SK-N-SH treated with all-trans-retinoic acid at 6 μM for 48 hours (cell line): ENCODE data around the gene DNAJB5.

Source experiments
- ARNTL ChIP-seq: fragments of 450-650 bp; formaldehyde crosslinking; IDR thresholded peaks from 2 replicates; pipeline ENCODE4 v1.5.0; 2020; ENCODE audit warnings: low read depth, mild to moderate bottlenecking, moderate library complexity, borderline replicate concordance
- CSDC2 ChIP-seq: fragments of 250-450 bp; sonication (Bioruptor Pico); IDR thresholded peaks from 2 replicates; pipeline ENCODE4 v1.5.0; 2020; ENCODE audit warnings: mild to moderate bottlenecking, moderate library complexity
- ISL1 ChIP-seq: fragments of 250-450 bp; sonication (Bioruptor Pico); IDR thresholded peaks from 2 replicates; pipeline ENCODE4 v2.1.2; 2022; ENCODE audit warnings: mild to moderate bottlenecking, moderate library complexity
- RARB ChIP-seq: fragments of 250-450 bp; sonication (Bioruptor Pico); IDR thresholded peaks from 2 replicates; pipeline ENCODE4 v1.8.0; 2021; ENCODE audit warnings: mild to moderate bottlenecking, moderate library complexity
- SNAI2 ChIP-seq: fragments of 250-450 bp; sonication (Bioruptor Pico); IDR thresholded peaks from 2 replicates; pipeline ENCODE4 v1.5.0; 2020; ENCODE audit warnings: mild to moderate bottlenecking, moderate library complexity
- TCF4 ChIP-seq: fragments of 250-450 bp; sonication (Bioruptor Pico); IDR thresholded peaks from 2 replicates; pipeline ENCODE4 v1.8.0; 2021; ENCODE audit warnings: mild to moderate bottlenecking, moderate library complexity, borderline replicate concordance
- ZC3H10 ChIP-seq: fragments of 250-450 bp; sonication (Bioruptor Pico); IDR thresholded peaks from 2 replicates; pipeline ENCODE4 v1.5.1; 2021; ENCODE audit warnings: mild to moderate bottlenecking, moderate library complexity
- ZFP30 ChIP-seq: fragments of 450-650 bp; formaldehyde crosslinking; IDR thresholded peaks from 2 replicates; pipeline ENCODE4 v1.5.0; 2022; ENCODE audit warnings: mild to moderate bottlenecking, moderate library complexity
- ZNF565 ChIP-seq: fragments of 450-650 bp; formaldehyde crosslinking; conservative IDR thresholded peaks from 2 replicates; pipeline ENCODE4 v1.5.0; 2020; ENCODE audit warnings: low read depth, mild to moderate bottlenecking, moderate library complexity
- ZNF70 ChIP-seq: fragments of 450-650 bp; formaldehyde crosslinking; IDR thresholded peaks from 2 replicates; pipeline ENCODE4 v1.5.0; 2020; ENCODE audit warnings: mild to moderate bottlenecking, moderate library complexity
- TF ChIP-seq, protein P1 (sequence below): fragments of 250-450 bp; sonication (Bioruptor Pico); IDR thresholded peaks from 2 replicates; pipeline ENCODE4 v1.5.1; 2021; ENCODE audit warnings: mild to moderate bottlenecking, moderate library complexity
- TF ChIP-seq, protein P2 (sequence below): fragments of 250-450 bp; sonication (Bioruptor Pico); IDR thresholded peaks from 2 replicates; pipeline ENCODE4 v1.8.0; 2020; ENCODE audit warnings: mild to moderate bottlenecking, moderate library complexity, borderline replicate concordance
- TF ChIP-seq, protein P3 (sequence below): fragments of 250-450 bp; sonication (Bioruptor Pico); IDR thresholded peaks from 2 replicates; pipeline ENCODE4 v1.5.1; 2020; ENCODE audit warnings: low read depth, mild to moderate bottlenecking, moderate library complexity
- TF ChIP-seq, protein P4 (sequence below): fragments of 250-450 bp; sonication (Bioruptor Pico); IDR thresholded peaks from 2 replicates; pipeline ENCODE4 v1.8.0; 2021; ENCODE audit warnings: low read depth, mild to moderate bottlenecking, moderate library complexity, borderline replicate concordance

DNA sequence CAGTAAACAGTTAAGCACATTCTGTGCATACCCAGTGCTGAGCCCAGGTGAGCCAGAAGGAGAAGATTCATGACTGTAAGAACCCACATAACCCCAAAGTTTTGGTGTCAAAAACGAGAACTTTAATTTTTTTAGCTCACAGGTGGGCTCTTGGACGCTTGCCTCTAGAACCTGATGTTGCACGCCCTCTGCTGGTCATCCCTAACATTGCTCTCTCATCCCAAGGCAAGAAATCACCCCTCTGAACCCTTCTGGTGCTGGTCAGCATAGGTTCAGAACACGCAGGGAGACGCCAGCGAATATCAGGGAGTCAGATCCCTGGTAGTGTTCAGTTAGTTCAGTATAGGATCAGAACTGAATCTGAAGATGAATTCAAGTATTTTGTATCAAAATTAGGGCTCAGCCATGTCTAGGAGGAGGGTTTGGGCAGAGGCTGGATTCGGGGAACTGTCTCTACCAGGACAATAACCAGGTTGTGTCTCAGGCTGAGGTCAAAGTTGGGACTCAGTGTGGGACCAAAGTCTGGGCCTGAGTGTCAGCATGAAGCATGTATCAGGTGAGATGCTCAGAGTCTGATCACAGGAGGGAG is 4.1 kb upstream of the DNAJB5 start:
- no peak for TF ChIP-seq ARNTL
- TF ChIP-seq ZC3H10: no peak
- TF ChIP-seq, protein P1, sequence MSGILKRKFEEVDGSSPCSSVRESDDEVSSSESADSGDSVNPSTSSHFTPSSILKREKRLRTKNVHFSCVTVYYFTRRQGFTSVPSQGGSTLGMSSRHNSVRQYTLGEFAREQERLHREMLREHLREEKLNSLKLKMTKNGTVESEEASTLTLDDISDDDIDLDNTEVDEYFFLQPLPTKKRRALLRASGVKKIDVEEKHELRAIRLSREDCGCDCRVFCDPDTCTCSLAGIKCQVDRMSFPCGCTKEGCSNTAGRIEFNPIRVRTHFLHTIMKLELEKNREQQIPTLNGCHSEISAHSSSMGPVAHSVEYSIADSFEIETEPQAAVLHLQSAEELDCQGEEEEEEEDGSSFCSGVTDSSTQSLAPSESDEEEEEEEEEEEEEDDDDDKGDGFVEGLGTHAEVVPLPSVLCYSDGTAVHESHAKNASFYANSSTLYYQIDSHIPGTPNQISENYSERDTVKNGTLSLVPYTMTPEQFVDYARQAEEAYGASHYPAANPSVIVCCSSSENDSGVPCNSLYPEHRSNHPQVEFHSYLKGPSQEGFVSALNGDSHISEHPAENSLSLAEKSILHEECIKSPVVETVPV: no peak
- no peak for TF ChIP-seq ZNF70 (CRISPR knock-in tag)
- TF ChIP-seq ZFP30 (CRISPR knock-in tag): no peak
- TF ChIP-seq, protein P2, sequence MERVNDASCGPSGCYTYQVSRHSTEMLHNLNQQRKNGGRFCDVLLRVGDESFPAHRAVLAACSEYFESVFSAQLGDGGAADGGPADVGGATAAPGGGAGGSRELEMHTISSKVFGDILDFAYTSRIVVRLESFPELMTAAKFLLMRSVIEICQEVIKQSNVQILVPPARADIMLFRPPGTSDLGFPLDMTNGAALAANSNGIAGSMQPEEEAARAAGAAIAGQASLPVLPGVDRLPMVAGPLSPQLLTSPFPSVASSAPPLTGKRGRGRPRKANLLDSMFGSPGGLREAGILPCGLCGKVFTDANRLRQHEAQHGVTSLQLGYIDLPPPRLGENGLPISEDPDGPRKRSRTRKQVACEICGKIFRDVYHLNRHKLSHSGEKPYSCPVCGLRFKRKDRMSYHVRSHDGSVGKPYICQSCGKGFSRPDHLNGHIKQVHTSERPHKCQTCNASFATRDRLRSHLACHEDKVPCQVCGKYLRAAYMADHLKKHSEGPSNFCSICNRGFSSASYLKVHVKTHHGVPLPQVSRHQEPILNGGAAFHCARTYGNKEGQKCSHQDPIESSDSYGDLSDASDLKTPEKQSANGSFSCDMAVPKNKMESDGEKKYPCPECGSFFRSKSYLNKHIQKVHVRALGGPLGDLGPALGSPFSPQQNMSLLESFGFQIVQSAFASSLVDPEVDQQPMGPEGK (CRISPR knock-in tag): no peak
- no peak for TF ChIP-seq RARB (CRISPR knock-in tag)
- no peak for TF ChIP-seq TCF4 (CRISPR knock-in tag)
- TF ChIP-seq, protein P3, sequence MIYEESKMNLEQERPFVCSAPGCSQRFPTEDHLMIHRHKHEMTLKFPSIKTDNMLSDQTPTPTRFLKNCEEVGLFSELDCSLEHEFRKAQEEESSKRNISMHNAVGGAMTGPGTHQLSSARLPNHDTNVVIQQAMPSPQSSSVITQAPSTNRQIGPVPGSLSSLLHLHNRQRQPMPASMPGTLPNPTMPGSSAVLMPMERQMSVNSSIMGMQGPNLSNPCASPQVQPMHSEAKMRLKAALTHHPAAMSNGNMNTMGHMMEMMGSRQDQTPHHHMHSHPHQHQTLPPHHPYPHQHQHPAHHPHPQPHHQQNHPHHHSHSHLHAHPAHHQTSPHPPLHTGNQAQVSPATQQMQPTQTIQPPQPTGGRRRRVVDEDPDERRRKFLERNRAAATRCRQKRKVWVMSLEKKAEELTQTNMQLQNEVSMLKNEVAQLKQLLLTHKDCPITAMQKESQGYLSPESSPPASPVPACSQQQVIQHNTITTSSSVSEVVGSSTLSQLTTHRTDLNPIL (CRISPR knock-in tag): no peak
- TF ChIP-seq ZNF565: no peak
- TF ChIP-seq SNAI2 (CRISPR knock-in tag): no peak
- TF ChIP-seq, protein P4, sequence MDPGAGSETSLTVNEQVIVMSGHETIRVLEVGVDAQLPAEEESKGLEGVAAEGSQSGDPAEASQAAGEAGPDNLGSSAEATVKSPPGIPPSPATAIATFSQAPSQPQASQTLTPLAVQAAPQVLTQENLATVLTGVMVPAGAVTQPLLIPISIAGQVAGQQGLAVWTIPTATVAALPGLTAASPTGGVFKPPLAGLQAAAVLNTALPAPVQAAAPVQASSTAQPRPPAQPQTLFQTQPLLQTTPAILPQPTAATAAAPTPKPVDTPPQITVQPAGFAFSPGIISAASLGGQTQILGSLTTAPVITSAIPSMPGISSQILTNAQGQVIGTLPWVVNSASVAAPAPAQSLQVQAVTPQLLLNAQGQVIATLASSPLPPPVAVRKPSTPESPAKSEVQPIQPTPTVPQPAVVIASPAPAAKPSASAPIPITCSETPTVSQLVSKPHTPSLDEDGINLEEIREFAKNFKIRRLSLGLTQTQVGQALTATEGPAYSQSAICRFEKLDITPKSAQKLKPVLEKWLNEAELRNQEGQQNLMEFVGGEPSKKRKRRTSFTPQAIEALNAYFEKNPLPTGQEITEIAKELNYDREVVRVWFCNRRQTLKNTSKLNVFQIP: no peak
- no peak for TF ChIP-seq CSDC2 (CRISPR knock-in tag)
- no peak for TF ChIP-seq ISL1 (CRISPR knock-in tag)
